Activated T-cell treated with anti-CD3 and anti-CD28 coated beads, Interleukin-2, amount 50 U/mL, for 48 hours (primary cell): ENCODE results near the gene FN3KRP.

Experiments used
- DNase-seq, 2 experiments: peaks; one replicate each; pipeline ENCODE4 v3.0.0-alpha.2; 2020

FN3KRP gene, protein sequence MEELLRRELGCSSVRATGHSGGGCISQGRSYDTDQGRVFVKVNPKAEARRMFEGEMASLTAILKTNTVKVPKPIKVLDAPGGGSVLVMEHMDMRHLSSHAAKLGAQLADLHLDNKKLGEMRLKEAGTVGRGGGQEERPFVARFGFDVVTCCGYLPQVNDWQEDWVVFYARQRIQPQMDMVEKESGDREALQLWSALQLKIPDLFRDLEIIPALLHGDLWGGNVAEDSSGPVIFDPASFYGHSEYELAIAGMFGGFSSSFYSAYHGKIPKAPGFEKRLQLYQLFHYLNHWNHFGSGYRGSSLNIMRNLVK

DNA sequence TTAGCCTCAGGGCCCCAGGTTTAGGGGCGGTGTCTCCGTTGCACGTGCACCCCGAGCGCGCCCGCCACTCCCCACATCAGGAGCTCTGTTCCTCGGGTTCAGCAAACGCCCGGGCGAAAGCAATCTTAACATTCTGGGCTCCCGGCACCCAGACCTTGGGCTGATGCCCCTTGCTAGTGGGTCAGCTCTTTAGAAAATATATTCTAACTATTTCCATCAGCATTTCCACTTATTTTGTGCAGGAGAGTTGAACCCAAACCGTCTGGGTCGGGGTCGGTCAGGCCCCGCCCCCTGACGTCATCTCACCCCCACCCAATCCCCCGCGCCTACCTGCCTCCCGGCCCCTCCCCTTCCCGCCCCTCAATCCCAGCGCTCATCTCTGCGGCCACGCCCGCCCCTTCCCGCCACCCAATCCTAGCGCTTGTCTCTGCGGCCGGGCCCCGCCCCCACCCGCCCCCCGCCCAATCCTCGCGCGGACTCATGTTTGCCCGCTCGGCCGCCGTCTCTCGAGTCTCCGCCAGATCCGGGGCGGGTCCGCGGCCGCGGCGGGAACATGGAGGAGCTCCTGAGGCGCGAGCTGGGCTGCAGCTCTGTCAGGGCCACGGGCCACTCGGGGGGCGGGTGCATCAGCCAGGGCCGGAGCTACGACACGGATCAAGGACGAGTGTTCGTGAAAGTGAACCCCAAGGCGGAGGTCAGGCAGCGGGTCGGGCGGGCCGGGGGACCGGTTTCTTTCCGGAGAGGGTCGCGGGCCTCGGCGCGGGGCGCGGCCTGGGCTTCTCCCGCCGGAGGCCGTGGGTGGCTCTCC lies at the start of gene FN3KRP:
TSS of gene FN3KRP (plus strand) at position 504 of the 808 bp plus-strand sequence. CDS start at position 554, 50 bp downstream.
- DNase-seq = peak; percentile 89 to 91

DNA sequence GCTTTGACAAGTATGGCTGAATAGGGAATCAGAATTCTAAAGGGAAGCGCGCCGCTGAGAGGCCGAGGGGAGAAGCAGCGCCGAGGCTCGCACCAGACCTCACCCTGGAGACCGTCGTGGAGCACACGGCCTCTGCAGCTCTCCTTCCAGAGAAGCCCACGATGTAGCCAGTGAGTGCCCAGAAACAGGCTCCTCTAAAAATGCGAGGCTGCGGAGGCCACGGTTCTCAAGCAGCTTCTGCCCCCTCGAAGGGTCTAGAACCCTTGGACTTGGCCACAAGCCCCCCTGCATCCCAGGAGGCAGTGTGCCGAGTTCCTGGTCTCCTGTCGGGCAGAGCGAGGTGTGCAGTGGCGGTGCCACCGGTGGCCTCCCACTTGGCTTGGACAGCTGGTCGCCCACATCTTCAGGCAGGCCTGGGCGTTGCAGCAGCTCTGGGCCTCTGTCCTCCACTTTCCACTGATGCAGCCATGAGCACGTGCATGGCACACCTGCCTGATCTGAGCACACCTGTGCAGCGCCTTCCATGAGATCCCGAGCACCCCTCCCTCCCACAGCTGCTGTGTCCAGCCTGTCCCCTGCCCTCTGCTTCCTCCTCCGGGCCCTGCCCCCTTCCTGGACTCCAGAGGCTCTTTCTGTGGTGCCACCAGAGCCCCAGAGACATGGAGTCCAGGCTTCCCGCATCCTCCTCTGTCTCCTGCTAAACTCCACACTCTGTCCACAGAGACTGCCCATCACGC lies 49.4 kb upstream of the FN3KRP start:
- no peak for DNase-seq

DNA sequence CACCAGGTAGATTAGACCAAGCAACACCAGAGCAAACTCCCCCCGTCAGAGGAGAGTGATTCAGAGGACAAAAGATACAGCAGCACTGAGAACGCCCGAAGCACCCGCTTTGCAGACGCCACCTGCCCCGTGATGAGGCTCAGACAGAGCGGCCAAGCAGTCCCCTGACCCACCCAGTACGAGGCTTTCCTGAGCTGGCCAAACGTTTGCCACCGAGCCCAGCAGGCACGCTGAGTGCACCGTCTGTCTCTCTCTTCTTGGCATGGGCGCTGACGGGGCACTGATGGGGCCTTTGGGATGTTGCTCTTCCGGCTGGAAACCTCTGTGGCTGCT lies 48.9 kb upstream of the FN3KRP start:
- no peak for DNase-seq

DNA sequence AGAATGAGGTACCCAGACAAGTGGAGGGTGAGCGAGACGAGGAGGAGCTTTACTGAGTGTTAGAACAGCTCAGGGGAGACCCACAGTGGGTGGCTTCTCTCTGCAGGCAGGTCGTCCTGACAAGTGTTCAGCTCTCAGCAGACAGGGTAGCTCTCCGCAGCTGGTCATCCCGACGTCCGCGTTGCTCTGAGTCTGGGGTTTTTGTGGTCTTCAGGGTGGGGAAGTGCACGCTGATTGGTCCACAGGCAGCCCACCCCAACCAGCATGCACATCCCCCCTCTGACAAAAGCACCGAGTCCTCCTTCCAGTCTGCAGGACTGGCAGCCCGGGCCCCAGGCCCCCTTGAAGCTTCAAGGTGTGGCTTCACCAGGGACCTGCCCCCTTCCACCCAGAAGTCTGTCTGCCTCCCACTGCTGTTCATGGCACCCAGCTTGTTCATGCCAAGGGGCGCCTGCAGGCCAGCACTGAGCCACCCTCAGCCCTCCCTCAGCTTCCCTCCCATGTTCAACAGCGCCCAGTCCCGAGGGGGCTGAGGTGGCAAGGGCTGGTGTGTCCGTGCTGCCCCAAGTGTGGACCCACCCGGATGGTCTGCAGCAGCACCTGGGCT lies 48.4 kb upstream of the FN3KRP start:
- DNase-seq = no peak

DNA sequence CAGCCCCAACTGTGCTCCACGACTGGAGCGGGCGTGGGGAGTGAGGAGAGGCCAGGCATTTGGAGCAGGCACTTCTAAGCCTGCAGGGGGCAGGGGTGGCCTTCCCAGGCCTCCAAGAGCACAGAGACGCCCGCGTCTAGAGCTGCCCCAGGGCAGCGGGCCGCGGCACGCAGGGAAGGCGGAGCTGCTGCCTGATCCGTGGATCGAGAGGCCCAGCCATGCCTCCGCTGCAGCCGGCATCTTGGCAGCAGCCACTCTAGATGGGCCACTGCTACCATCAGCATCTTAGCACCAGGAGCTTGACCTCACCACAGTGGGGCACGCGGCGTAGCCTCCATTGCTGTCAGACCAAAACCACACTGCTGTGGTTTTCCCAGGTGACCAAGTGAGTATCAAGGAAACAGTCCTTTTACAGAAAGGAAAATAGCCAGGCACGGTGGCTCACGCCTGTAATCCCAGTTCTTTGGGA lies 47.8 kb upstream of the FN3KRP start:
- peak; percentile 61 to 69 for DNase-seq

DNA sequence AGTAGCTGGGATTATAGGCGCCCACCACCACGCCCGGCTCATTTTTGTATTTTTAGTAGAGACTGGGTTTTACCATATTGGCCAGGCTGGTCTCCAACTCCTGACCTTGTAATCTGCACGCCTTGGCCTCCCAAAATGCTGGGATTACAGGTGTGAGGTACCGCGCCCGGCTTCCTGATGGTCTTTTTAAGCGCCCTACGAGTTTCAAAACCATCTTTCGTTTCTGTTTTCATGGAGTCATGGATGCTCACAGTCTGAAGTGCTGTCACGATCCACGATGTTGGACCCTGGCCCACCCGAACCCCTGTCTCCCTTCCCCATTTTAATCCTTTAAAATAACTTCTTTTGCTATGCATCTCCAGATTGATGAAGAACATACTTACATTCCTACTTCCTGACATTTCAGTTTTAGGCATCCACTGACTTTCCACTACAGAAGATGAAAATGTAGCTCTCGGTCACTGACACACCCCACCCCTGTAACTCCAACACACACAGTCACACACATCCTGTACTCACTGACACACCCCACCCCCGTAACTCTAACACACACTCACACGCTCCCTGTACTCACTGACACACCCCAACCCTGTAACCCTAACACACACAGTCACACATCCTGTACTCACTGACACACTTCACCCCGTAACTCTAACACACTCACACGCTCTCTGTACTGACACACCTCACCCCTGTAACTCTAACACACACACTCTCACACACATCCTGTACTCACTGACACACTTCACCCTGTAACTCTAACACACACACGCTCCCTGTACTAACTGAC lies 45.6 kb upstream of the FN3KRP start:
- DNase-seq = no peak

DNA sequence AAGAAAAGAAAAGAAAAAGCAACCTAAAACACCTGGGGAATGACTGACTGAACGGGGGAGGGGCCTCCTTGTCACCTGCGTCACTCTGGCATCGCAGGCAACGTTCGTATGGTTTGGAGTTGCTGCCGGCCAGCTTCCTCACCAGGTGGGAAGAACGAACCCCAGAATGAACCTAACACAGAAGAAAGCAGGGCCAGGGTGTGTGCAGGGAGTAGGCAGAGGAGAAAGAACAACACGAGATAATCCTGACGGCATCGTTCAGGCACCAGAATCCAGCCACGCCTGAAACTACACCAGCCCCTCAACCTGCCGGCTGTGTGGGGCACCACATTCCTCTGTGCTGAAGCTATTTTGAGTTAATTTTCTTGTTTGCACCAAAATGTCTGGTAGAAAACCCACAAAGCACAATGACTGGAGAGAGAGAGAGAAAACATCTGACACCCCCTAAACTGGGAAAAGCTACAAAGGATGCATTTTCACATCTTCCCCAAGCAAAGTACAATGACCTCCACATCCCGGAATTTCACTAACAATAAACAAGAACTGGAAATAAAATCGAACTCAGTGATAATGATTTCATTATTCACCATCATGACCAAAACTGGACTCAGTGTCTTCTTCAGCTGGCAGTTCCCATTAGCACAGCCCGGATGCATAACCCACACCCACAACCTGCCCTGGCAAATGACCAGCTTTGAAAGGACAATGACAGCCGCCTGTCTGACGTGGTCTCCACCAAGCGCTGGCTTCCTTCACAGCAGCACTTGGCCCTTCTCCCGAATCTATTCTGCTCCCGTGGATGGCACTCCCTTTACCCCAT lies 41.6 kb upstream of the FN3KRP start:
- no peak for DNase-seq

DNA sequence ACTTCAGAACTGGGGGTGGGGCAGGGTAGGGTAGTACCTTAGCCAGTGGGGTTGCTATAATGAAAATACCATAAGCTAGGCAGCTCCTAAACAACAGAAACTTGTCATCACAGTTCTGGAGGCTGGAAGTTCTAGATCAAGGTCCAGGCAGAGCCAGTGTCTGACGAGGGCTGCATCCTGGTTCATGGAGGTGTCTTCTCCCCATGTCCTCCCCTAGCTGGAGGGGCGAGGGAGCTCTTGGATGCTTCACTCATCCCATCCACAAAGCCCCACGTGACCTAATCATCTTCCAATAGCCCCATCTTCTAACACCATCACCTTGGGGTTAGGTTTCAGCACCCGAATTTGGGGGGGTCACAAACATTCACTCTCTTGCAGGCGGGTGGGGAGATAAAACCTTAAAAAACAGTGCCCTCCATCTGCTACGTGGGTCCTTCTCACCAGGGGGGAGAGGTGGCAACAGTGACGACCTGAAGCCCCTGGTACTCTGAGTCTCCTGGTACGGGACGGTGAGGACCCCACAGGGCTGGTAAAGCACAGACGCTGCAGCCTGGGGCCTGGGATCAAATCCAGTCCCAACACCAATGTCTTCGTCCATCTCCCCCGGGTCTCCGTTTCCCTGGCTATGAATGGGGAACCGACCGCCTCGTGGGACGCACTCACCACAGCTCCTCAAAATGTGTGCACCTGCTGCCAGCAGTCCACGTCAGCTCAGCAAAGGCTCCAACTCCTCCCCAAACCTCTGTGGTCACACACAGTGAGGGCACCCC lies 40.8 kb upstream of the FN3KRP start:
- DNase-seq = no peak

DNA sequence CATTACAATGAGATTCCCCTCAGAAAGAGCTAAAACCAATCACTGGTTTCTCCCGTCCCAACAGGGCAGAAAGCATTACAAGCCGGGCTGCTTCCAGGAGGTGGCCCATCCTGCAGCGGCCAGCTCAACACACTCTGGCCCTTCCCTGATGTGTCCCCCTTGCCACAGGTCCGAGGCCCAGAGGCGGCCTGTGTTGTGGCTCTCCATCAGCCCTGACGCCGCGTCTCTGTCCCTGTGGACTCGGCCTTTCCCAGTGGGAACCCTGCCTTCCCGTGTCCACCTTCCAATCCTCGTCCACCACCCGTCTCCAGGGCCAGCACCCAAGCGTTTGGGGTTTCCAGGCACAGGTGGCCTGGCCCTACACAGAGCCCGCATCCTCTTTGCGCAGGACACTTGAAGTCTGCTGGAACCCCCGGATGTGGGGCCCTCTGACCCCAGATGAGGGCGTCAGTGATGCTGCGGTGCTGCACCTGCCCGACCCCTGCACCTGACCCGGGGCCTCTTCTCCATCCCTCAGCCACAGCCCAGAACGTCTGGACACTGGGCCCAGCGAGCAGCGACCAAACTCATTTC lies 39.1 kb upstream of the FN3KRP start:
- no peak for DNase-seq

DNA sequence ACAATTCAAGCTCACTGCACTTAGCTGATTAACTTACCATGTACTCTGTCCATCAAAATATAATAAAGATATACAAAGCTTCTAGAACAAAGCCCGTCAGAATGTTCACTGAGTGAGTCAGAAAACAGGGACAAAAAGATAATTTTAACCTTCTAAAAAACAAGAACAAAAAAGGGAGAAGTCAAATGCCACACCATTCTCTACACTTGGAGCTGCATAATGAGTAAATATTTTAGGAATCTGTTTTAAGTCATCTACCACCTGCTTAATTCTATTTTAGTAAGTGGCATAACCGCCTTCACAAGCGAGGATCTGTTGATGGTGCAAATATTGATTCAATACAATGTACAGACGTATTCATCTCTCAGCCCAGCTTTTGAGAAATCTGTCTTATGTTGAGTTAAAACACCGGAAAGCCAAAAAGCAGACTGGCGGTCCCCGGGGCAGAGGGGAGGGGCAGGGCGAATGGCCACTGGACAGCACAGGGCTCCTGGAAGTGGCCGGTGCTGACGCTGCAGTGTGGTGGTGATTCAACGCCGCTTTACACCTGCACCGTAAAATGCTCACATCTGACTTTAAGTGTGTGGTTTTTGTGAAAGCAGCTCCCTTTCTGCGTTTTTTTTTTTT lies 38.1 kb upstream of the FN3KRP start:
- DNase-seq = no peak

DNA sequence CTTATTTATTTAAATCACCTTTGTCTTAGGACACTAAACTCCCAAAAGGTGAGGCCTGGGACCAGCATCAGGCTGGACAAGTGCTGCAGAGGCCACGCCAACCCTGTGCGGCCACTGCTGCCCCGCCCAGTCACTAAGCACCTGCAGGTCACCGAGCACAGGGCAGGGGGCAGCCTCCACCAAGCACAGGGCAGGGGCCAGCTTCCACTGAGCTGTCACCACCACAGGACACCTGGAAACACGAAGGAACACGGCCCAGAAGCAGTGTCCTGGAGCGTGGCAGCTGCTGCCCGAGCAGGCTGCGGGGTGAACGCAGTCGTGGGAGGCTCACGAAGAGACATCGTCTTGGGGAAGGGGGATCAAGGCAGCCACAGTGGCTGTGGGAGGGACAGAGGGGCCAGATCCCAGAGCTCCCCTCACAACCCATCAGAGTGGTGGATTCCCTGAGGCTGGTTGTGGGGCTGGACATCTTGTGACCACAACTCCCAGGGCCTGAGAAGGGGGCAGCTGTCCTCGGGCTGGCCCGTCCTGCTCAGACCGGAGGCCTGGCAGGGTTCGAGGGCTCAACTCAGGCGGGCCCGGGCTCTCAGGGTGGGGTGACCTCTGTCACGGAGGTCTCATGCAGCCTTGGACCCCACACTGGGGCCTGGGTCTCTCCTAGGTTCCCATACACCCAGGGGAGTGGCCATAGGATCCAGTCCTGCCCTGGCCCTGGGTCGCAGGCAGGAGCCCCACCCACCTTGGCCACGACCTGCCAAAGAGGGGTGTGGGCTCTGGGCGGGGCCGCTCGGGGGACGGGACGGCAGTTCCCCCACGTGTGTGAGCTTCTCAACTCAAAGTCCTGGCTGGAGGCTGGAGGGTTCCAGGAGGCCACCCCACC lies 36.7 kb upstream of the FN3KRP start:
- no peak for DNase-seq

DNA sequence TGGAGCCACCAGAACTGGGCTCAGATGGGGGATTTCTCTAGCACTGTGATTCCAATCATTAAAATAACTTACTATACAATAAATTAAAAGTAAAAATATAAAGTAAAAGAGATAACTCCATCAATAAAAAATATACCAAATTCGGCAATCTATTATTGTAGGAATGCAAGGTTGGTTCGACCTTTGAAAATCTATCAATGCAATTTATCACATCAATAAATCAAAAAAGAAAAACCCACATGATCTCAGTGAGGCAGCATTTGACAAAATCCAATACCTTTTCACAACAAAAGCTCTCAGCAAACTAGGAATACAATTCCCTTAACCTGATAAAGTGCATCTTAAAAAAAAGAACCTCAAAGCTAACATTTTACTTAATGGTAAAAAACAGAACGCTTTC lies 35.0 kb upstream of the FN3KRP start:
- no peak for DNase-seq

DNA sequence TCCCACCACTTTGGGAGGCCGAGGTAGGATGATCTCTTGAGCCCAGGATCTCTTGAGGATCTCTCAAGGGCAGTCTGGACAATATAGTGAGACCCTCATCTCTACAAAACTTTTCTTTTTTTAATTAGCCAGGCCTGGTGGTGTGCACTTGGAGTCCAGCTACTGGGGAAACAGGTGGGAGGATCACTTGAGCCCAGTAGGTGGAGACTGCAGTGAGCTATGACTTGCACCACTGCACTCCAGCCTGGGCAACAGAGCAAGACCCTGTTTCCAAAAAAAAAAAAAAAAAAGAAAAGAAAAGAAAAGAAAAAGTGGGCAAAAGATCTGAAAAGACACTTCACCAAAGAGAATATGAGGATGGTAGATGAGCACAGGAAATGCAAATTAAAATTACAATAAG lies 33.0 kb upstream of the FN3KRP start:
- no peak for DNase-seq

DNA sequence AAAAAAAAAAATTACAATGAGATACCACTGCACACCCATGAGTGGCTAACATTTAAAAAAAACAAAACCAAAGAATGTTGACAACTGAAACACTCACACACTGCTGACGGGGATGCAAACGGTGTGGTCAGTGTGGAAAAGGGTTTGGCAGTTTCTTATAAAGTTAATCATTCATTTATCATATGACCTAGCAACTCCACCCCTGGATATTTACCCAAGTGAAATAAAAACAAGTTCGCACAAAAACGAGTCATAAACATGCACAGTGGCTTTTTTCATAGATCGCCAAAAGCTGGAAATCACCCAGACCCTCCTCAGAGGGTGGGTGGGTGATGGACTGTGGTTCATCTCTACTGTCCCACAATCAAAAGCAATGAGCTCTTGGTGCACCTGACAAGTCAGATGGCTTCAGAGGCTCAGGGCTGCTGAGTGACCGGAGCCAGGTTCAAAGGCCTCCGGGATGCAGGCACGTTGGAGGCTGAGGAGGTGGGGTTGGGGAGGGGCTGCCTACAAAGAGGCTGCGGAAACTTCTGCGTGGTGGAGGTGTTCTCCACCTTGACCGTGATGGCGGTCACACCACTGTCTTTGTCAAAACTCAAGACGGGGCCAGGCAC lies 32.2 kb upstream of the FN3KRP start:
- no peak for DNase-seq

DNA sequence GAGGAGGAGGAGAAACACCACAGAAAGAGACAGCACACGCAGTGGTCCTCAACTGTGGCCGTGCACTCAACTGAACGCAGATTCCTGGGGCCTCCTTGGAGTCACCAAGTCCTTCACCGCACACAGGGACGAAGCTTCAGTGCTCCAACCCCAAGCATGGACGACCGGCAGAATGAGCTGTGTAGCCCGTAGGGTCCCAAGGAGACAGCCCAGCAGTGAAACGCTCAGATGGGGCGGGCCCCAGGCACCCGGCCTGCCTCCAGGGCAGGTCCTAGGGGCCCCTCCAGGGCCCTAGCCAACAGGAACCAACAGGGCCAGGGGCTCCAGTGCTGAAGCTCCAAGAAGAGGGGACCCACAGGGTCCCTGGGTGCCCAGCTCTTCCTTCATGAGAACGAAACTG lies 31.2 kb upstream of the FN3KRP start:
- no peak for DNase-seq

DNA sequence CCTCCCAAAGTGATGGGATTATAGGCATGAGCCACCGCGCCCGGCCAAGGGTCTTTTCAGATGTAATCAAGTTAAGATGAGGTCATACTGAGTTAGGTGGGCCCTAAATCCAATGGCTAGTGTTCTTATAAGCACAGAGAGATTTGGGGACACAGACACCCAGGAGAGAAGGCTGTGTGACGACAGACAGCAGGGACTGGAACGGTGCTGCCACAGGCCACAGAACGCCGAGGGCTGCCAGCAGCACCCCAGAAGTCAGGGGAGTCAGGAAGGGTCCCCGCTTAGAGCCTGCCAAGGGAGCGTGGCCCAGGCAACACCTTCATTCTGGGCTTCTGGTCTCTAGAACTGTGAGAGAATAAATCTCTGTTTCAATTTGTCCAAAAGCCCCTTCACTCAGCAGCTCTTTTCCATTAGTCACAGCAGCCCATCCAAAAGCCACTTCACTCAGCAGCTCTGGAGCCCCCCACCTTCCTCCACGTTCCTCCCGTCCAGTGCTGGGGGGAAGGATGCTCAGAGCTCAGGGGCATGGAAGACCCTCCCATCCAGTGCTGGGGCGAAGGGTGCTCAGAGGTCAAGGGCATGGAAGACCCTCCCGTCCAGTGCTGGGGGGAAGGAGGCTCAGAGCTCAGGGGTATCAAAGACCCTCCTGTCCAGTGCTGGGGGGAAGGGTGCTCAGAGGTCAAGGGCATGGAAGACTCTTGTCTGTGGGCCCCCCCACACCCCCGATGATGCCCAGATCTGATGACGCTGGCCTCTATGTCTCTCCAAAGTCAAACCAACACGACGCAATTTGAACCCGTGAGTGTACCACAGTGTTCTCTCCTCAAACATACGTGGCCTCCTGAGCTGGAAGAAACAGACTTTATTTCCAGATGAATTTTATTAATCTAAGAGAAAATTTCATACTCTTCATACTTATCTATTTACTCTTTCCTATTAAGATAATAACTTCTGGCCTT lies 29.9 kb upstream of the FN3KRP start:
- DNase-seq = no peak

DNA sequence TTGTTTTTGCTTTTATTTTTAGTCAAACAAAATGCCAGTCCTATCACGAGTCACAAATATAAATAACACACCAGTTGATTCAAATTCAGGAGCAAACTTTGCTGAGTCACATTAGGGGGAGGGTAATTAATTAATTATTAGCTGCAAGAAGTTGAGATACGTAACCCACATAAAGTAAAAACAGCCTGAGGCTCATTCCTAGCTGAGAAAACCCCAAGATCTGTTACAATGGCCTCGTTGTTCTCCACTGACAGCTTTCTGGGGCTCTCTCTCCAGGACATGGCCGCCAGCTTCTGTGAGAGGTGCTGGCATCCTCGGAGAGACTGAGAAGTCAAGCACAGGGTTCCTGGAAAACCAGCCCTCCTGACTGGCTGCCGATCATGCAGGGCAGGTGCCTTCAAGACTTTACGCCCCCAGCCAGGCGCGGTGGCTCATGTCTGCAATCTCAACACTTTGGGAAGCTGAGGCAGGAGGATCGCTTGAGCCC lies 29.1 kb upstream of the FN3KRP start:
- DNase-seq = no peak
